Measurements from ENCODE around the gene POU2F2.

DNA sequence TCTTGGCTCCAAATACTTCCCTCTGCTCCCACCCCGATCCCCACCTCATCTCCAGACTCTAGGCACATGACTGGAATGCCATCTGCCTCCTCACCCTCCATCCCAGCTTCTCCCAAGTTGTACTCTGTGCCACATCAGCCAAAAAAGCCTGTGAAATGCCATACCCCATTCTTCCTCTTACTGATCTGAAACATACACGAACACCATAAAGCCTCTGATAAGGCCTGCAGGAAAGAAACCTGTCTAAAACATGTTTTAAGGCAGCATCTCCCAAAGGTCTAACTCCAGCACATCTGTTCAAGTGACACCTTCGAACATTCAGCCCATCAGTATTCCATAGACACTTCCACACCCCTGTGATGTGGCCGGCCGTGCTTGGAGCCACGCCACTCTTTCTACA, 67.8 kb downstream of the POU2F2 start:
- TF ChIP-seq POLR2A (IDR thresholded peaks at IDR 0.05; ENCODE audit: low read length) = no peak
- TF ChIP-seq BHLHE40 (IDR thresholded peaks at IDR 0.05; ENCODE audit: low read depth, low read length) = no peak
- TF ChIP-seq NPAS2 (CRISPR knock-in tag; IDR thresholded peaks at IDR 0.05; ENCODE audit: borderline replicate concordance) = no peak
- no peak for TF ChIP-seq HOXA7 (CRISPR knock-in tag; IDR thresholded peaks at IDR 0.05)
- TF ChIP-seq CTCF (IDR thresholded peaks at IDR 0.05) = no peak
- TF ChIP-seq ELK1 (IDR thresholded peaks at IDR 0.05; ENCODE audit: low read depth, low read length) = no peak
- no peak for TF ChIP-seq MYC (IDR thresholded peaks at IDR 0.05; ENCODE audit: borderline replicate concordance, low read length)
- TF ChIP-seq FOSL2 (IDR thresholded peaks at IDR 0.05) = no peak
- TF ChIP-seq FOSL2 (CRISPR knock-in tag; IDR thresholded peaks at IDR 0.05) = no peak
- no peak for TF ChIP-seq RARB (CRISPR knock-in tag; IDR thresholded peaks at IDR 0.05)
- no peak for TF ChIP-seq CHD2 (IDR thresholded peaks at IDR 0.05; ENCODE audit: low read length, partially characterized antibody)
